ENCODE results near the gene PRR5L.
"Not testable (repeated sequence)": the region's sequence is repeated elsewhere in the genome, so short reads cannot be mapped to it uniquely, and the experiment has no call there.

Gene PRR5L

GRCh38 chr11:36467012-36467411 is 170.9 kb downstream of the PRR5L start:
- Mint-ChIP-seq H3K27me3 (no peaks in the 10 kb centered on the region), H3K9me3 (no peaks in the 10 kb centered on the region), H3K4me1 (peaks cover 68% of the 10 kb centered on the region), H3K36me3 (ENCODE audit: insufficient read depth) (peaks cover 21% of the 10 kb centered on the region), H3K4me3 (no peak overlapping the region), H3K27ac (ENCODE audit: low read depth) (no peak overlapping the region)
- ATAC-seq (replicated peaks; ENCODE audit: extremely low read depth, poor library complexity, severe bottlenecking) (no peak), DNase-seq (ENCODE audit: low spot score in 2 of 2) (no peak)

- peaks cover 15% of the 10 kb centered on the region for H3K36me3 Mint-ChIP-seq (ENCODE audit: insufficient read depth)
- H3K27ac Mint-ChIP-seq (ENCODE audit: low read depth), result no peak overlapping the region
- H3K4me3 Mint-ChIP-seq, result no peak overlapping the region
- no peak for ATAC-seq (replicated peaks; ENCODE audit: extremely low read depth, poor library complexity, severe bottlenecking)
- H3K9me3 Mint-ChIP-seq, result no peaks in the 10 kb centered on the region
- H3K27me3 Mint-ChIP-seq, result no peaks in the 10 kb centered on the region
- H3K4me1 Mint-ChIP-seq, result peaks cover 65% of the 10 kb centered on the region
- DNase-seq (ENCODE audit: low spot score in 2 of 2), result no peak
These were observed 171.8 kb downstream of the PRR5L start for GRCh38 chr11:36467916-36468315.

- no peak overlapping the region for H3K4me3 Mint-ChIP-seq
- no peaks in the 10 kb centered on the region for H3K27me3 Mint-ChIP-seq
- H3K9me3 Mint-ChIP-seq, result no peaks in the 10 kb centered on the region
- peaks cover 53% of the 10 kb centered on the region for H3K4me1 Mint-ChIP-seq
- DNase-seq (ENCODE audit: low spot score in 2 of 2) (no peak), ATAC-seq (replicated peaks; ENCODE audit: extremely low read depth, poor library complexity, severe bottlenecking) (no peak)
- peaks cover 16% of the 10 kb centered on the region for H3K36me3 Mint-ChIP-seq (ENCODE audit: insufficient read depth)
- peak overlapping the region; percentile 33 for H3K27ac Mint-ChIP-seq (ENCODE audit: low read depth)
These were observed 173.0 kb downstream of the PRR5L start for GRCh38 chr11:36469063-36469462.

DNA sequence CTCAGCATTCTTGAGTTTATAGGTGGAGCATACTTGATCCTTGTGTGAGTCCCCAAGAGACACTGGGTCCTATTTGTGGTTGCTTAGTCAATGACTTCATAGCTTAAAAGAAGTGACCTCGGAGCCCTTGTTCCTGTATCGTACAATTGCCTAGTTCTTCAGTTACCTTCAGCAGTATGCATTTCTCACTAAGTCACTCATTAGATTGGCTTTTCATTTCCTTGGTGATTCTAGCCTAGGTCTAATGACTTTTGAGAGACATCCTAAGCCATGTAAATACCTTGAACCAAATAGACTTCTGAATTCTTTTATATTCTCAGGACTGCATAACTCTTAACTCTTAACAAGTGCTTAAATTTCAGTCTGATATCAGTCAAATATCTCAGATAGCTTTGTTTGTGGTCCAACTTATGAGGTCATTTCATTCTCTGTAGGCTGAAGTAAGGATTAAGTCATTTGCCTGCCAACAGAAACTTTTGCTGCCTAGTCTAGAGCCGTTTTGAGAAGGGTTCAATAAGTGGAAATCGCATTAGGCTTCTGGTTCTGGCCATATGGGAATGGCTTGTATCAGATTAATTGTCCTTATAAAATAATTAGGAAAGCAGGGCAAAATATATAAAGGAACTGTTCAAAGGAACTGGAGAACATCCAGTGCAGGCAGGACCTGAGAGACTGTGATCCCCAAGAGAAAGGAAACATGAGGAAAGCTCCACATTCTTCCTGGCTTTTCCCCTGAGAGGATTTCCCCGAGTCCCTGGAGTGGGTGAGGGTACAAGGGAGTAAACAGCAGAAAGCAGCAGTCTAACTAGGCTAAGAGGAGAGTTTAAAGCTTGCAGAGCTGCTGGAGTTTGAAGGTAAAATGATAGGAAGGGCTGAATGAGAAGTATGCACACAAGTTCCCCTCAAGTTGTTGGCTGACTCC is 174.1 kb downstream of the PRR5L start:
- H3K9me3 Mint-ChIP-seq, result no peaks in the 10 kb centered on the region
- H3K4me1 Mint-ChIP-seq, result peaks cover 45% of the 10 kb centered on the region
- H3K27ac Mint-ChIP-seq (ENCODE audit: low read depth), result peak overlapping the region; percentile 33

DNA sequence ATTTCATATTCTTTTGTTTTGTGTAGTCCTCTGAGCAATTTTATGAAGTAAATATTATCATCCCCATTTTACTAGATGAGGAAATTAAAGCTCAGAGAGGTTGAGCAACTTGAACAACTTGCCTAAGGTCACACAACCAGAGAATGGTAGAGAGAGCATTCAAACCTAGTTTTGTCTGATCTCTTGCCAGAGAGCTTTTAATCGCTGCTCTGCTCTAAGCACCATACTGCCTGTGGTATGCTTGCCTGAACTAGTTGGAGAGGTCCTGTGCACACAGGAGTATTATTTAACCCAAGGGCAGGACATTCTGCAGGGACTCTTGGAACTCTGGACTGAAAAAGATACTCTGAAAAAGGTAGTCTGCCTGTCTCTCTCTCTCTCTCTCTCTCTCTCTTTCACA is 175.5 kb downstream of the PRR5L start:
- H3K36me3 Mint-ChIP-seq (ENCODE audit: insufficient read depth), result peaks cover 9% of the 10 kb centered on the region
- no peaks in the 10 kb centered on the region for H3K9me3 Mint-ChIP-seq
- DNase-seq (ENCODE audit: low spot score in 2 of 2) (no peak), ATAC-seq (replicated peaks; ENCODE audit: extremely low read depth, poor library complexity, severe bottlenecking) (no peak)
- no peak overlapping the region for H3K4me3 Mint-ChIP-seq
- H3K27ac Mint-ChIP-seq (ENCODE audit: low read depth), result peak overlapping the region; percentile 3
- no peaks in the 10 kb centered on the region for H3K27me3 Mint-ChIP-seq
- peaks cover 37% of the 10 kb centered on the region for H3K4me1 Mint-ChIP-seq

More for the DNA sequence above, 174.1 kb downstream of the PRR5L start:
- Mint-ChIP-seq H3K27me3 (no peaks in the 10 kb centered on the region), H3K36me3 (ENCODE audit: insufficient read depth) (peaks cover 13% of the 10 kb centered on the region), H3K4me3 (no peak overlapping the region)
- ATAC-seq (replicated peaks; ENCODE audit: extremely low read depth, poor library complexity, severe bottlenecking) (no peak), DNase-seq (ENCODE audit: low spot score in 2 of 2) (no peak)

GRCh38 chr11:36475192-36475591 is 179.1 kb downstream of the PRR5L start:
- Mint-ChIP-seq H3K27ac (ENCODE audit: low read depth) (no peak overlapping the region), H3K4me3 (no peak overlapping the region), H3K9me3 (no peaks in the 10 kb centered on the region), H3K27me3 (no peaks in the 10 kb centered on the region), H3K36me3 (ENCODE audit: insufficient read depth) (peaks cover 10% of the 10 kb centered on the region), H3K4me1 (peaks cover 14% of the 10 kb centered on the region)
- no peak for ATAC-seq (replicated peaks; ENCODE audit: extremely low read depth, poor library complexity, severe bottlenecking)
- DNase-seq (ENCODE audit: low spot score in 2 of 2), result no peak

GRCh38 chr11:36478700-36479329 is 182.7 kb downstream of the PRR5L start:
- peaks cover 8% of the 10 kb centered on the region for H3K36me3 Mint-ChIP-seq (ENCODE audit: insufficient read depth)
- H3K4me3 Mint-ChIP-seq, result no peak overlapping the region

DNA sequence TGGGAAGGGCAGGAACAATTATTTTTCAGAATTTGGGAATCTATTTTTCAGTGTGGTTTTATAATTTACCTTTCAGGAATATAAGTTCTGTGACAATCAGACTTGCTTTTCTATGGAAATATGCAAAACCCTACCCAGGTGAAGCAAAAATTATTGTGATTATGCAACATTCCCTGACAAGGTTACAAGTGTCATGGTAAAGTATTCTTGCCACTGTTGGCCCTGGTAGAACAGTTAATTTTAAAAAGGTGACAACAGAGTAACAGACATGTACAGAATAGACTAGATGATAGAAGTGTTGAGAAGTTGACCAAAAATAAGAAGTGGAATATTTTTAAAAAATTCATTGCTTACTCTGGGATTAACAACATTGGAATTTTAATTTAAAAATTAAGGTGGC is 184.7 kb downstream of the PRR5L start:
- H3K4me1 Mint-ChIP-seq, result peaks cover 6% of the 10 kb centered on the region
- no peaks in the 10 kb centered on the region for H3K27me3 Mint-ChIP-seq
- H3K9me3 Mint-ChIP-seq, result no peaks in the 10 kb centered on the region
- ATAC-seq (replicated peaks; ENCODE audit: extremely low read depth, poor library complexity, severe bottlenecking) (no peak), DNase-seq (ENCODE audit: low spot score in 2 of 2) (no peak)
- H3K36me3 Mint-ChIP-seq (ENCODE audit: insufficient read depth), result peaks cover 12% of the 10 kb centered on the region
- H3K27ac Mint-ChIP-seq (ENCODE audit: low read depth), result peak overlapping the region; percentile 38
- no peak overlapping the region for H3K4me3 Mint-ChIP-seq

More at GRCh38 chr11:36478700-36479329, 182.7 kb downstream of the PRR5L start:
- no peak overlapping the region for H3K27ac Mint-ChIP-seq (ENCODE audit: low read depth)
- ATAC-seq (replicated peaks; ENCODE audit: extremely low read depth, poor library complexity, severe bottlenecking) (no peak), DNase-seq (ENCODE audit: low spot score in 2 of 2) (peak in 1 of 2 donors; percentile 27)
- H3K27me3 Mint-ChIP-seq, result no peaks in the 10 kb centered on the region
- H3K9me3 Mint-ChIP-seq, result no peaks in the 10 kb centered on the region
- H3K4me1 Mint-ChIP-seq, result peaks cover 6% of the 10 kb centered on the region

DNA sequence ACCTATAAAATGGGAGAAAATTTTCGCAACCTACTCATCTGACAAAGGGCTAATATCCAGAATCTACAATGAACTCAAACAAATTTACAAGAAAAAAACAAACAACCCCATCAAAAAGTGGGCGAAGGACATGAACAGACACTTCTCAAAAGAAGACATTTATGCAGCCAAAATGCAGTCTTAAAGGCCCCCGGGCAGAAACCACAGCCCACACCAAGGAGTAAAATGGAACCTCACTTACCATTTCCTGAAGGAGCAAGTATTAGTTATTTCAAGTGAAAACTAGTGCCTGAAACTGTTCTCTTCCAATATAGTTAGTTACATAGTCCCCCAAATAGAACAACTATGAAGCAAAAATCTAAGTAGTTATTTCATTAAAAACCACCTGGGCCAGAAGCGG is 187.0 kb downstream of the PRR5L start:
- not testable (repeated sequence) for H3K4me3 Mint-ChIP-seq; ATAC-seq (replicated peaks; ENCODE audit: extremely low read depth, poor library complexity, severe bottlenecking); H3K9me3 Mint-ChIP-seq; DNase-seq (ENCODE audit: low spot score in 2 of 2); H3K27me3 Mint-ChIP-seq; H3K27ac Mint-ChIP-seq (ENCODE audit: low read depth)
- peaks cover 20% of the 10 kb centered on the region for H3K36me3 Mint-ChIP-seq (ENCODE audit: insufficient read depth)
- peaks cover 11% of the 10 kb centered on the region for H3K4me1 Mint-ChIP-seq

- Mint-ChIP-seq H3K9me3 (no peaks in the 10 kb centered on the region), H3K4me3 (no peak overlapping the region), H3K4me1 (peaks cover 20% of the 10 kb centered on the region), H3K27ac (ENCODE audit: low read depth) (no peak overlapping the region), H3K27me3 (no peaks in the 10 kb centered on the region), H3K36me3 (ENCODE audit: insufficient read depth) (peaks cover 31% of the 10 kb centered on the region)
- ATAC-seq (replicated peaks; ENCODE audit: extremely low read depth, poor library complexity, severe bottlenecking) (no peak), DNase-seq (ENCODE audit: low spot score in 2 of 2) (no peak)
These were observed 189.4 kb downstream of the PRR5L start for GRCh38 chr11:36485298-36486002.

DNA sequence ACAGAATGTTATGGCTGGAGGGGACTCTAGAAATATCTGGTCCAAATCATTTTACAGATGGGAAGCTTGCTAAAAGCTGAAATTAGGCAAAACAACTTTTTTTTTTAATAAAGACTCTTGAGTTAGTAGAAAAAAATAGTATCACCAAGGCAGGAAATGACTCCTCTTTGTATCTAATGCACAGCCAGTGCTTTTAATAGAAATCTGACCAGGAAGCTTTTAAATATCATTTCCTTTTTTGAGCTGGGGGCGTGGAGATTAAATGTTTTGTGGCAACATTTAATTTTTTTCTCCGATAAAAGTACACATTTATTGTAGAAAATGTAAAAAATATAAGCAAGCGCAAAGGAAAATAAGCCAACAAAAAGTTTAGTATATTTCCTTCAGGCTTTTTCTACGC is 191.5 kb downstream of the PRR5L start:
- peaks cover 30% of the 10 kb centered on the region for H3K4me1 Mint-ChIP-seq
- peak overlapping the region; percentile 41 for H3K4me3 Mint-ChIP-seq
- H3K27ac Mint-ChIP-seq (ENCODE audit: low read depth), result peak overlapping the region; percentile 73
- ATAC-seq (replicated peaks; ENCODE audit: extremely low read depth, poor library complexity, severe bottlenecking), result no peak
- no peaks in the 10 kb centered on the region for H3K27me3 Mint-ChIP-seq
- no peak for DNase-seq (ENCODE audit: low spot score in 2 of 2)
- H3K36me3 Mint-ChIP-seq (ENCODE audit: insufficient read depth), result peaks cover 40% of the 10 kb centered on the region
- no peaks in the 10 kb centered on the region for H3K9me3 Mint-ChIP-seq

DNA sequence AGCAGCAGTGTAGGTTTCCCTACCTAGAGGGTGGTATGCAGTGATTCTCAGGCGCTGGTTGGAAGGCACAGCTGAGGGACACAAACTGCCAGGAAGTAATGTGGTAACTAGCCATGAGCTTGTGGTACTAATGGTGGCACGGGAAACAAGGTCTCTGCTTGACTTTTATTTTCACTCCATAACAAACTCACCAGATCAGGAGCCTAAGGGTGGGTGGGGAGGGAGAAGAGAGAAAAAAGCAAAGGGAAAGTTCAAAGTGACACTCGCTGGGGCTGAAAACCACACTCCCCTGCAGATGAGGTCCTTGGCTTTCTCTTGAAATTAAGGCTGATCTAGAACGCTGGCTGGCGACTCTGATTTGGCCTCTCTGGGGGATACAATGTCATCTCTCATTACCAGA is 192.0 kb downstream of the PRR5L start:
- Mint-ChIP-seq H3K4me1 (peaks cover 34% of the 10 kb centered on the region), H3K36me3 (ENCODE audit: insufficient read depth) (peaks cover 43% of the 10 kb centered on the region), H3K9me3 (no peaks in the 10 kb centered on the region), H3K27ac (ENCODE audit: low read depth) (peak overlapping the region; percentile 73), H3K27me3 (no peaks in the 10 kb centered on the region), H3K4me3 (peak overlapping the region; percentile 41)
- no peak for ATAC-seq (replicated peaks; ENCODE audit: extremely low read depth, poor library complexity, severe bottlenecking)
- no peak for DNase-seq (ENCODE audit: low spot score in 2 of 2)
